Pons (tissue), 1 donor: ENCODE results near the gene RXRG.

ENCODE experiments used
- DNase-seq: peaks from one replicate; pipeline ENCODE4 v3.0.0-alpha.2; 2016; ENCODE audit warnings: low spot score

The RXRG gene

DNA sequence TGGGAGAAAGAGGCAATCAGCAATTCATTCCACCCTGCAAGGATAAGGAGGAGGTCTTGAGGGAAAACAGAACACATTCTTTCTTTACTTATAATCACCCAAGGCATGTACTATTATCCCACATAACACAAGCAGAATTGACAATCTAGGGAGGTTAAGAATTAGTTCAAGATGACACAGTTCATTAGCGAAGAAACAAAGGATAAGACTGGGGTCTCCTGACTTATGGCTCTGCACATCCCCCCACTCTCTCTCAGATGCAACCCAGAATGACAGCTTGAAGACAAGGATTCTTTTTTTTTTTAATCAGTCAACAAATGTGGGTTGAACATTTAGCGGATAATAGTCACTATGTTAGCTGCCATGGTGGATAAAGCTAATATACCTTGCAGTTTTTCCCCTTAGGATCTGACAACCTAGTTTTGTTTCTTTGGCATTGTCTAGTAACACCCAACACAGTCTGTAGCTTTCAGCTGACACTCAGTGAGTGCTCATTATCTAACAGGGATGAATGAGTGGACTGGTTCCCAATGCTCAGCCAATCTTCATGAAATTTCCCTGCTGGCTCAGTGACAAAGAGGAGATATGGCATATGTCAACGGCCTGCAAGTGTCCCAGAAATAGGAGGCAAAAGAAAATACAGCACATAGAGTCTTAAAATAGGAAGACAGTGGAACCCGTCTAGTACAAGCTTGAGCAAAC lies 35.1 kb downstream of the RXRG start:
- DNase-seq, result no peak

DNA sequence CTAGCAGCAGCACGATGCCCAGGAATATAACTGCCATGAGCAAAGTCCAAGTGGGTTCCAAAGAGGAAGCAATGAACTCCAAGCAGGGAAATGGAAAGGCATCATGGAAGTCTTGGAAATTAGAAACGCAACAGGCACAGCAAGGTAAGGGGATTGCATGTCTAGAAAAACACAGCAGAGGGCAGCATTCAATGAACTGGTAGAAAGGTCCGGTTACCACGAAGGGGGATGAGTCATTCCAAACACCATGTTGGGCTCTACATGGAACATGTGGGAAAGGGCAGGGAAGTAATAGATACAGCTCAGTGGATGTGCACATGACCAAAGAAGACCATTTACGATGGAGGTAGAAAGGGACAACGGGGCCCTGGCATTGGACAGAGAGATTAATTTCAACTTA lies 36.4 kb downstream of the RXRG start:
- DNase-seq, result no peak

DNA sequence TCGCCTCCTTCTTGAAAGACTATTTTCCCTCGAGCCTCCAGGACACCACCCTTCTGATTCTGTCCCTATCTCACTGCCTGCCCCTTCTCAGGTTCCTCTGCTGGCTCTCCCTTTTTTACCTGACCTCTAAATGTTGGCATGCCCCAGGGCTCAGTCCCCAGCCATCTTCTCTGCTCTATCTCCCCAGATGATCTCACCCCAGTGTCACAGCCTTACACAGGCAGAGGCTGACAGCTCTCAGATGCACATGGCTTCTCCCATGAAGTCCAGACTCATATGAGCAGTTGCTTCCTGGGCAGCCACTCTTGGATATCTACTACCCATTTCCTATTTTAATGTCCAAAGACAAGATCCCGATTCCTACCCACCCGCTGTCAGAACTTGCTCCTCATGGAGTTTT lies 37.5 kb downstream of the RXRG start:
- no peak for DNase-seq

DNA sequence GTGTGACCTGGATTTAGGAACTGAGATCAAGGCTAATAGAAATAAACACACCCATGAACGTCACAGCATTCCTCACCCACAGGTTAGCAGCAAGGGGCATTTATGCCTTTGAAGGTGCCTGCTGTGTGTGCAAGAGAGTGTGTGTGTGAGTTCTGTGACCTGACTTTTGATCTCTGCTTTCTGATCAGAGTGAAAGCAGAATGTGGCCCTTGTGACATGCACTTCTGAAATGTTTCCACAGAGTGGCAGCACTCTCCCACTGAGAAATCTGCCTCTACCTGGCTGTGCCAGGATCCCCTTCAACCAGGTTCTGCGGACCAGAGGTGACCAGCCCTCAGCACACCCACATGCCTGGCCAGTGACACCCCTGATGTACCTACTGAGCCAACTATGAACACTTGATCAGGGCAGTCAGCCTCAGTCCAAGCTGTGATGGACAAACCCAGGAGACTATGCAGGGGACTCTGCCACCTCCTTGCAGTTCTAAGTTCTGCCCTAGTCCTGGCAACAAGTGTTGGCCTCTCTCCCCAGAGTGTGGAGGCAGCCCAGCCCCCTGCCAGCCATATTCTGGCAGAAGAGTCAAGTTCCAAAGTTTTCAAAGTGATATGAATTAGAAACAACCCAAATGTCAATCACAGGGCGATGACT lies 41.0 kb downstream of the RXRG start:
- DNase-seq, result no peak

DNA sequence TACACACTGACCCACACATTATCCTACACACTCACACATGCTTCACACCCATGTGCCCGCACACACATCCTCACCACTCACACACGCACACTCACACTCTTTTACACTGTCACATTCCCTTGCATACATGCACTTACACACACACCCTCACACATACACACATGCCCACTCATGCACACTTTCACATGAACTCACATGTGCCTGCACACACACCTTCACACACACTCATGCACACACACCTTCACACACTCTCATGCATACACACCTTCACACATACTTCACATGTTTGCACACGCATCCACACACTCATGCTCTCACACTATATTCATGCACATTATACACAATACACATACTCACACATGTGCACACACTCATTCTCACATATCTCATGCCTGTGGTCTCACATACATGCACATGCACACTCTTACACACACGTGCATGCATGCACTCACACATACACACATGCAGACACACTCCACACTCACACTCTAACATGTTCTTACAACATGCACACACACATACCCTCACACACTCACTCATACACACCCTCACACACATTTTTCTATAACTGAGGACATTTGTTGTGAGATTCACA lies 42.3 kb downstream of the RXRG start:
- no peak for DNase-seq

DNA sequence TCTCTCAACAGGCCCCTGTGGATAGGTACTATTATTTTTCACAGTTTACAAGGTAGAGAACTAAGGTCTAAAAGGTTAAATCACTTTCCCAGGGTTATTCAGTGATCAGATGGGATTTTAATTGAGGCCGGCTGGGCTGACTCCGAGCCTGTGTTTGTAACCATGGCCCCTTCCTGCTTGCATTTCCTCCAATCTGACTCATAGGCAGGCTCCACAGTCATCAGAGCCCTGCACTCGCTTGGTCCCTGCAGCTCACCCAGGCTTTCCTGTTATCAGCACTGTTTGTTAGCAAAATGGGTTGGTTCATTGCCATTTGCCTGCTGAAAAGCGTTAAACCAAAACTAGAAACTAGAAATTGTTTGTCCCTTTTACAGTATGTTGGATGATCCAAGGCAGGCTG lies 47.0 kb downstream of the RXRG start:
- DNase-seq, result no peak

DNA sequence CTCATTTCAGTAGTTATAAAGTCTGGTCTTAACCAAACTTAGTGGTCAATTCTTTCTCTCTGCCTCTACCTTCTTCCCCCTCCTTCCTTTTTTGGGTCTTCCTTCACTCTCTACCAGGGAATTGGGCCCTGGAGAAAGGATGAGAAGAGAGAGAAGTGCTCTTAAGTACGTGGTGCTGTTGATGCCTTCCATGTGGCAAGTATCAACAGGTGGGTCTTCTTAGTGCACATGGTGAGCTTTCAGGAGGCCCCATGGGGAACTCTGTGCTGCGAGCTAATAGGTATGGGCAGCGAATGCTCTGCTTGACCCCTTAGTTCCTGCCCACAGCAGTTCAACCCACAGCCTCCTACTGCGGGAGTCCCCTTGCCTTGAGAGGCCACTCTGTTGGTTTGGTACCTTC lies 49.0 kb downstream of the RXRG start:
- DNase-seq, result no peak

DNA sequence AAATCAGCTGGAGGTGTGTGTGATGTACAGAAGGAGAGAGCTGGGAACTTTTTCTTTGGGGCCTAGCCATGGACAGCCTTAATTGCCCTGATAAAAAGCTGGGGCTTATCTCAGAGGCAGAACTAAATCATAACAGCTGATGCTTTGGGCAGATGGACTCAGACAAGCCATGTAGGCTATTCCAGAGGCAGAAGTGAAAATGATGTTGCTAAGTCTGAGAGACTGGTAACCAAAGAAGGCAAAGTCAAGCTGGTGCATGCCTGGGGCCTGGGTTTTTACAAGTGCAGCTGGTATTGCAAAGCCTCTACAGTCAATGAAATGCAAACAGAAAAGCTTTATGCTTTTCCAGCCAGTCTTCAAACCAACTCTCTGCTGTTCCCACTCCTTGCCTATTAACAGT lies 49.4 kb downstream of the RXRG start:
- DNase-seq, result no peak

DNA sequence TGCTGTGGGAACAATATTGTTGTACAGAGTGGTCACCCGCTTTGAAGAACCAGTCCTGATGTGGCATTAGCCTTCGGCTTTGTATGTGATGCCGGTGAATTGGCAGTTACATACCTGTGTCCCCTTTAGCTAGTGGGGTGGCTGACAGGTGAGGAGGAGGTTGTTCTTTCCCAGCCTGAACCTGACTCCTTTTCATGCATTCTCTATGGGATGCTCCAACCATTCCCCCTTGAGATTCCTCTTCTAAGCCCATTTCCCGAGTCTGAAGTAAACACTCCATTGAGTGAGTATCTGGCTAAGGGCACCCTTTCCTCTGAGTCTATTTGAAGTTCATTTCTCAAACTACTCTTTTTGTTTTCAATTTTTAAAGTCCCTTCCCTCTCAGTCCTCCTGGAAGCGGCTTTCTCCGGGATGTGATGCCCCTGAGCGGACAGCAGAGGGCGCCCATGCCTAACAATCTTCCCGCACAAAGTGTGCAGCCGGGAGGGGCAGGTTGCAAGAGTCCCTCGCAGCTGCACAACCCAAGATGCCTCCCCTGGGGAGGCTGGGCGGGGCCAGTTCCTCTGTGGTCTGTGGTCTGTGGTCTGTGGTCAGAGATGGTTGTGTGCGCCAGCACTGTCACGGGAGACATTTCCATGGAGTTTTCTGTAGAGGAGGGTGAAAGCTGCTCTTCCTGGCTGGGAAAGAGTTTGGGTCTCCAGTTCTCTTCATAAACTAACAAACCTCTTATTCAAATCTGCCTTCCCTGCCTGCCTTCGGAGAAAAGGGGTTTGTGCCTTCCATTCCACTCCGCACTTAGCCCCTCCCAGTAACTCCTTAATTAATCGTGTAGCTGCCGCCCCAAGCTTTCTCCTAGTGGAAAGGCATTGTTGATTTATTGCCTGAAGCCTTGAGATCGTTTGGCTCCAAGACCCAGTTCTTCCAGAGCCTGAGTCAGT lies 52.0 kb downstream of the RXRG start:
- peak; percentile 82 for DNase-seq

DNA sequence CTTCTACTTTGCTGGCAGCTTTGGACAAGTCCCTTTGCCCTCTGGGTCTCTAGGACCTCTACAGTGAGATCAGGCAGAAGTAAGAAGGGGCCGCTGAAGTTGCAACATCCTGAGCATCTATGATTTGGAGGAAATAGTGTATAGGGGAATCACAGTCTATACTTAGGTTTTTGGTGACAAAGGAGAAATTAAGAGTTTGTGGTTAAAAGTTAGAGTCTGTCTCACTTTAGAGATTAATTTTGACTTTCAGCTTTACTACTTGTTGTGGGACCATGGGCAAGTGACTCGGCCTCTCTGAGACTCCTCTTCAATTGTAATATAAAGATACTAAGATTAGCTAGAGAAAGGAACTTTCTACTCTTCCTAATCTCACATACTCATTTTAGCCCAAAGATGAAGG lies 55.3 kb downstream of the RXRG start:
- DNase-seq, result no peak

DNA sequence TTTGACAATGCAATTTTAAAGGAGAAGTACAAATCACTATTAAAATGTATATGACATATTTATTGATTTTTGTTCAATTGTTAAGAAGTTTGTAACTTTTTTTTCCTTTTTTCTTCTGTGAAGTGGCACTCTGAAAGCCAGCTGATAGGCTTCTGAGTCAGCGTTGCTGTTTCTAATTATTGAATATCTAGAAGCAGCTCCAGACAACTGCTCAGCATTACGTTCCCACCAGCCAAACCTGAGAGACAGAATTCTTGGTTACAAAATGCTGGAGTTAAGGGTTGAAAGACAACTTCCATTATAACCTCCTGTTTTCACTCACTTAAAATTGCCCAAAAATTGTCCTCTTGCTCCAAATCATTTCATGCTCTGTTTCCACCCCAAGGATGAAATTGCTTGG lies 57.0 kb downstream of the RXRG start:
- no peak for DNase-seq

DNA sequence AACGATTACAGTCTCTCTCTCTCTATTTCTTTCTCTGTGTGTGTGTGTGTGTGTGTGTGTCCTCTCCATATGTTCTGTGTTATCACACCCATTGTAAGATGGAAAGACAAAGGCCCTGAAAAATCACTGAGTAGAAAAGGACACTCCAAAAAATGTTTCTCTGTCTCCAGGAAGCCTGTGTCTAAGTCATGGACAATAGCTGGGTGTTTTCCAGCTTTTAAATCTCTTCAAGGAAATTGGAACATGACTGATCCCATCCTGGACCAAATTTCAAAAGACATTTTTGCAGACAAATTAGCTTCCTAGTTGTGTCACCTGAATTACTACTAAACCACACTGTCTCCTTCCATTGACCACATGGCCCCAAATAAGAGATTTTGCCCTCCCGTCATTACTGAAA lies 57.4 kb downstream of the RXRG start:
- no peak for DNase-seq

DNA sequence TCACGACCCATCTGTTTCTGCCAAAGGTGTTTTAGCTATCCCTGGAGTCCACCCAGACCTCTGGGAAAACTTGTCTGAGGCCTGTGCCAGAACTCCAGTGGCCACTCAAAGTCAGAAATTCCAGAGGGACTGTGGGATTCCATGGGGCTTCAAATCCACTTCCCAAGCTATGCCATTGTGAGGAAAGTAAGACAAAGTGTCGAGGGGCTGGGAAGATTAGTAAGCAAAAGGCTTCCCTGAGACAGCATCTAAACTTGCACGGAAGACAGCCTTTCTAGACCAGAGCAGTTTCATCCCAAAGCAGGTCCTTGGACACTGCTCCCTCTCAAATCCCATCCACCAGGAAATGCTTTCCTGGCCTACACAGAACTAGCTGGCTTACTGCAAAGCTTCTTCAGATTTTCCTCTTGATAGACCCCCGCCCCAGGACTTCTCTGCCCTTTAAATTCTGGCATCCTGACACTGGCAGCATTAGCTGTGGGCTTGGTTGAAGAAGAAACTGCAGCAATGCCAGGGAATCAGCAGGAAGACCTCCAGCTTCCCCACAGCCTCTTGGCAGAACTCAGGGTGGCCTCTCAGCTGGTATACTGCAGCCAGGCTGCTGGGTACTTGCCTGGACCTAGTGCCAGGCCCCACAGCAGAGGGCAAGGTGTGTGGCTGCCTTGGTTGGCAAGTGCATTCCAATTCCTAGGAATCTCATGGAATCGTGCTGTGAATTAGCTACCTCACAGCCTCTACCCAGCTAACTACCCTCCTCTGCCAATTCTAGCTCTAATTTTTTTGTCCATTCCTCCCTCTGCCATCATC lies 61.1 kb downstream of the RXRG start:
- no peak for DNase-seq

DNA sequence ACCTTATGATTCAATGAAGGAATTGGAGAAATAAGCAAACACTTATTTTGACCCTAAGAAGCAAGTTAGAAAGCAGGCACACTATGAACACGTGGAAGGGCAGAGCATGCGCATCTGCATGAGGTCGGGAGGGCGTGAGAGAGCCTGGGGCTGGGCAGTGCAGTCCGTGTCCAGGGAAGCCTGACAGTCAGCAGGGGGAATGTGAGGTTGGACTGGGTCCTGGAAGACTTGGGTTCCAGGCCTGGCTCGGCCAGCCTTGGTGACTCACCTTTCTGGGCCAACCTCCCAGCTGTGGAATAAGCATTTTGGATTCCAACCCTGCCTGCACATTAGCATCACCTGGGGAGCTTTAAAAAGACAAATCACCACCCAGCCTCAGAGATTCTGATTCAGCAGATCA lies 61.9 kb downstream of the RXRG start:
- peak; percentile 43 for DNase-seq

DNA sequence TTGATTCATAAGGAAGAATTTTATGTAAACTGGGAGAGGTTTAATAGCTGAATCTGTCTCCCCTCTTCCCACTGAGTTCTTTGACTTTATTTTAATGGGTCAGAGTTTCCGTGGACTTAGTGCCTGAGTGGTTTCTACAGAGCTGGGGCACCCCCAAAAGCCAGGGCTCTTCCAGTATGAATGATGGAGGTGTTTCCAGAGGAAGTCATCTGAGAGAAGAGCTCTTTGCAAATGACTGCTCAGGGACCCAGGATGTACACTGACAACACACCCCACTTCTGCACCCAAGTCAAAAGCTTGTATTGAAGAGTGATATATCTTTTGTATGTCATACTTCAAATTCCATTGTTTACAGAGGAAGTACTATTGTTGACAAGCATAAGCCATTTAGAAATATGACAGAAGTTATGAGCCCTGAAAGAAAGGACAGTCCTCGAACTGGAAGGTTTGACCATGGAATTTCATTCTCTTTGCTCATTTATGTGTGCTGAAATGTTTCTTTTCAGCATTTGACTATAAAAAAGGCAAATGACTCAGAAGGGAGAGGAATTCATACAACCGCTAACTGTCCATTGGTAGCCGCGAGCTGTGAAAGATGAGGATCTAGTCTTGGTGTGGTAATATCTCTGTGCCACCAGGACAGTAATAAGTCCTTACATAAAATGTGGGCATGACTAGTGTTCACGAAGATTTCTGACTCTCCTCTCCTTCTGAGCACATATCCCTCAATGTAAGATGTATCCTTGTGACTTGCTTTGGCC lies 63.0 kb downstream of the RXRG start:
- no peak for DNase-seq

DNA sequence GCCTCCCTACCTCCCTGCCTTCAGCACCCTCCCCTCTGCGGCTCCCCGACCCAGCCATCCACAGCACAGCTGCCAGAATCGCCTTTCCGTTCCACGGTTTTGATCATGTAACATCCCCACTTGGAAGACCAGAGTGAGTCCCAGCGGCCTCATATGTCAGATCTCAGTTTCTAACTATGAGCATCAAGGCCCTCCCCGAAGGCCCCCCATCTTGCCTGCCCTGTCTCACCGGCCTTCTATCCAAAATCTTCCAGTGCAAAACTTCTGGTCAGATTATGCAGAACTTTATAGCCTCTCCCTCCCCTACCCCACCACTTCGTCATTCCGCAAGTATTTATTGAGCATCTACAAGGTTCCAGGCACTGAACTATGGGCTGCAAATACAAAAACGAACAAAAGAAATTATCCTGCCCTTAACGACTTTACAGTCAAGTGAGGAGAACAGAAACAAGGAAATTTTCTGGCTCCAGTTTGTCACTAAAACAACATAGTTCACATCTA lies 68.1 kb downstream of the RXRG start:
- DNase-seq, result no peak

DNA sequence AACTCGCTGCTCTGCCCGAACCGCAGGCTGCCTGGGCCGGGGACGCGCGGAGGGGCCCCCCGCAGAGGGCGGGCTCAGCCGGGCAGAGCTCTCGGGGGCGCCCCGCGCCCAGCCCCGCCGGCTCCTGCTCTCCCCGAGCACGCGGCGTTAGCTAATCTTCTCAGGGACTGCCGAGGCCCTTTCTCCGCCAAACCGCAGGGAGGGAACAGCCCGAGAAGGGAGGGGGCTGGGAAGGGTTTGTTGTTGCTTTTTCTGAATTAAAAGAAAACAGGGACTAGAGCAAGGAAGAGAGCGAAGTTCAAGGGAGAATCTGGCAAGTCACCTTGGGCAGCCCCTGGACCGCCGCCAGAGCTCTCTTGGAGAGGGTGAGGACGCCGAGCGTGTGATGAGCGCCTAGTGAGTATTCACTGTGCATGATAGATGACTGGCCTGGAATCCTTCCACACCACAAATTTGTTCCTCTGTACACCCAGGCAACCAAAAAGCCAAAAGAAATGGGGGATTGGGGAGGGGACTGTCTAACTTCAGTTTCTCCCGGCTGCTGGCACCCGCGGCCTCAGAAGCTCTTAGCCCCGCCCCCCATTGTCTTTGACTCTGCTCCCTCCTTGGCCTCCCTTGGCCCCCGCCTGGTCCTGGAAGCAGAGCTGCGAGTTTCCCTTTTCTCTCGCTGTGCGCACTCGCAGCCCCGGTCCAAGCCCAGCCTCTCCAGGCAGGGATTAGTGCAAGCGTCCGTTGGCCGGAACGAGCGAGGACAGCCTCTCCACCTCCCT lies 68.7 kb downstream of the RXRG start:
- DNase-seq, result peak; percentile 73

DNA sequence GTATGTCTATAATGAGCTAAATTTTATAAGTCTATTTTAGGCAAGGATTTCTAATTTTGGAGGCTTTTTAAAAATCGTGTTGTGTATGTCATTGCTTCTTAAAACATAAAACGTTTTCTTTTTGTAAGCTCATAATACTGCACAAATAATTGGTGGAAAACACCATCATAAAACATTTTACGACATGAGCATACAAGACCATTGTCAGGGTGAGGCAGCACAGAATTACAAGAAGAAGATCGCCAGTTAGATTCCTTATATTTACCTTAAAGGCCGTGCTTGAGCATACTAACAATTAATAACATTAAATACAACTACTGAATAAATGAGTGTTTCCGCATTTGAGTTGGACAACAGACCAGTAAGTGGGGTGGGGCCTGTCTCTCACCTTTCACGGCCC lies 69.3 kb downstream of the RXRG start:
- DNase-seq, result no peak

DNA sequence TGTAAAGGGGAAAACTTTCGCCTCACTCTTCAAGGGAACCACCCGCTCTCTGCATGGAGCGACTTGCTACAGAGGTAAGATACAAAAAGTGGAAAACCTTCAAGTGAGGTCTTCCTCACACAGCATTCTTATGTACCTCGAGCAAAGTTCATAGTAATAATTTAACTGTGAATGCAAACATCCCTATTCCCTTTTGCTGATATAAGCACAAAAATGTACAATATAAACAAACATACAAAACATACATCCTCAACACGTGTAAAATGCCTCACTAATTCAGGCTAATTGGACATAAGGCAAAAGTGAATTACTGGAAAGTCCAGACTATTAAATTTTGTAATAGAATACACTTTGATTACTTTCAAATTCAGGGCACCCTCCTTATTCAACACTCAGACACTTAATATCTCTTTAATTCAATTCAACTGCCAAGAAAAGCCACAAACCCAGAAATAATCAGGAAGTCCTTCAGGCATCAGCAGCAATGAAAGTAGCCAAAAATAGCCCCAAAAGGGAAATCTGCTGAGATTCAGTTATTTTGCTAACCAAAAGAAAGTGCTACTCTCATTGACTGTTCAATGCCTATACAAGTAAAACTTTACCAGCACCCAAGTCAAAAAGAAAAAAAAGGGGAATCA lies 73.2 kb downstream of the RXRG start:
- peak; percentile 31 for DNase-seq
